ENCODE data around the gene CSAD.
A peak's percentile ranks its signal among the peaks of the same experiment; 100 is the strongest.
"Not testable (repeated sequence)": the region's sequence is repeated elsewhere in the genome, so short reads cannot be mapped to it uniquely, and the experiment has no call there.

CSAD gene

DNA sequence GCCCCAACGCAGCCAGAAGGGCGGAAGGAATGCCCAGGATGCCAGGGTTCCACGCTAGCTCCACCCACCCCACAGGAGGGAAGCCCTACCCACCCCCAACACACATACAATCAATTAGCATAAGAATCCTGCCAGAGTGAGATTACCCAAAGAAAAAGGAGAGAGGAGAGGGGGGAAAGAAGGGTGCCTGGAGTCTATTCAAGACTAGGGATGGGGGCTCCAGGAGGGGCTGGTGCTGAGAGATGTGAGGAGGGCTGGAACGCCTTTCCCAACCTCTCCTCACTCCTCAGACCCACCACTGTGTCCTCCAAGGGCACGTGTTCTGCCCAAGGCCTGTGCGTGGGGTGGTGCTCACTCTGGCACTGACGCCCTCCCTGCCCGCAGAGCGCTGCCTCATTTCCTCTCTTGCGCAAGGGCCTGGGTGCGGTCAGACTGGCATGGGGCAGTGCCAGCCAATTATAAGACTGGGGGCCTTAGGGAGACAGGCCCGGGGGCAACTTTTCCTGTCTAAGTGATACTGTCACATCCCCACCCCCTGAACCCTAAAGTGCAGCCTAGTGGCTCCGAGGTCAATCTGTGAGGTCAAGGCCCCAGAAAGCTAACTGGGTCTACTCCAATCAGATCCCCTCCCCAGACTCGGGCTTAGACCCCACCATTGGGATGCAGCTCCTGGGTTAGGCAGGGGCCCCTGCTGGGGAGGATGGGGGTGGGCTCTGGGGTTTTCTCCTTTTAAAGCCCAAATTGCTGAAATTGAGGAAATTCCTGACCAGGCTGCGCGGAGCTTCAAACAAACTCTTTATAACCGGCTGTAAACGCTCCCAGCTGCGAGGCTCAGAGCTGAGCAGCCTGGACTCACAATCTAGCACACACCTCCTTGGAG, 36.6 kb upstream of the CSAD start:
- peak; percentile 71 to 75 for DNase-seq

DNA sequence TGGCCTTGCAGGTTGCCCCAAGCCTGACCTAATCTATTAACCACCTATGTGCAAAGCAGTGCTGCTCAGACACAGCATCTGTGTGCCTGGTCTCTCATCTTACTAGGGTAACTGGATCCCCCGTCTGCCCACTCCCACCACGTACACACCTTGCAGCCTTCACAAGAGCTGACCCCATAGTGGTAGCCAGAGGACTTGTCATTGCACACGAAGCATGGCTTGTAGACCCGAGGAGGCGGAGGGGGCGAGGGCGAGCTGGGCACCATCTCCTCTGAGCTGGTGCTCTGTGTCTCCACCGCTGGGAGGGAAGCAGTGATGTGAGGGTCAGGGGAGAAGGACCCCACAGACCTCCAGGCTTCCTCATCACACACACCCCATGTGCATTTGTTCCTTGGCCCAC, 34.8 kb upstream of the CSAD start:
- DNase-seq, result no peak

DNA sequence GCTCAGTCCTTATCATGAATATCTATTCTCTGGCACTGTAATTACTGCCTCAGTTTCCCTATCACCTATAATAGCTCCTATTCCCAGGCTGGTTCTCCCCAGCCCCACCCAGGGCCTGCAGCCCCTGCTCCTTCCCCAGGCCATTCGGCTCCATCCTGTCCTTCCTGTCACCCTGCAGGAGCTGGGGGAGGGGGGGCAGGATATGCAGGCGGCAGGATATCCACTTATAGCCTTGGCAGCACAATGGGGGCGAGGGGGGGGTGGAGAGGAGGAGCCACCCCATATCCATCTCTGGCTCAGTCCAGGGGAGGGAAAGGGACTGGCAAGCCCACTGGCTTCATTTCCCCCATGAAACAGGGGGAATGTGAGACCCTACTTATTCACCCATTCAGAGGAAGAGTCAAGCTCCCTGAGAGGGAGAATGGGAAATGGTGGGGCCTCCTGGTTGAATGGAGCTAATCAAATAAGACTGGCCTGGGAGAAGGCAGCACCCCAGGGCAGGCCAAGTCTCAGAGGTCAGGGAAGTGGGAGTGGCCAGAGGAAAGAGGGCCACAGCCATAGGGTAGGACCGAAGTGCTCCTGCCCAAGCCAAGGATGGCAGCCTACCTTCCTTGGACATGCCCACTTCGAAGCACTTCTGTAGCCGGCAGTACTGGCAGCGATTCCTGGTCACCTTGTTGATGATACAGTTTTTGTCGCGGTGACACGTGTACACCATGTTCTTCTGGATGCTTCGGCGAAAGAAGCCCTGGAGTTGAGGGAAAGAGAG, 34.1 kb upstream of the CSAD start:
- no peak for DNase-seq

DNA sequence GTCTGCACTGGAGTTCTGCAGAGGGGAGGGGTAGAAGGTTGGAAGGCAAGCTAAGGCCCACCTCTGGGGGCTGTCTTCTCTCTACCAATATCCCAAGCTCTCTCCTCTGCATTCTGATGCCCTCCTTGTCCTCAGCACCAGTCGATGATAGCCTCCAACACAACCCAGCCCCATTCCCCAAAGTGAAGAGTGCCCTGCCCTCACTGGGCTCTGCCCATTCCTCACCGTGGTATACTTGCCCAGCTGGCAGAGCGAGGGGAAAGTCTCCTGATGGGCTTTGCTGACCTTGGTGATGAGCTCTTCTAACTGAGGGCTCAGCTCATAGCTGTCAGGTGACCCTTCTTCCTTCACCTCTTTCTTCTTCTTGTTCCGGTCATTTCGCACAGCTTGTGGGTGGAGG, 33.5 kb upstream of the CSAD start:
- no peak for DNase-seq

DNA sequence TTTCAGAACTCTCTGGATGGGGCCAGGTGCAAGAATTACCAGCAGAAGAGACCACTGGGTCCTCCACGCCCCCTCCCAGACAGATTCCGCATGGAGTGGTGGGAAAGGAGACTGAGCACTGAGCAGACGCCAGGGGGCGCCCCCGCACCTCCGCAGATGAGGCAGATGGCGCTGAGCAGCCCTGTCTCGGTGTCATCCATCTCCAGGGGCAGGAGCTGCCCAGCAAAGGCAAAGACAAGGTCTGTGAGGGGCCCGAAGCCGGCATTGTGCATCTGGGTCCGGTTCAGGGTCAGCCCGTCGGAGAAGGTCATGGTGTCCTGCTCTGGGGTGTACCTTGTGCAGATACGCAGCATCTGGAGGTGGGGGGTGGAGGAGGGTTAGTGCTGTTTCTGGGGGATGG, 32.6 kb upstream of the CSAD start:
- DNase-seq, result peak; percentile 53 to 82

DNA sequence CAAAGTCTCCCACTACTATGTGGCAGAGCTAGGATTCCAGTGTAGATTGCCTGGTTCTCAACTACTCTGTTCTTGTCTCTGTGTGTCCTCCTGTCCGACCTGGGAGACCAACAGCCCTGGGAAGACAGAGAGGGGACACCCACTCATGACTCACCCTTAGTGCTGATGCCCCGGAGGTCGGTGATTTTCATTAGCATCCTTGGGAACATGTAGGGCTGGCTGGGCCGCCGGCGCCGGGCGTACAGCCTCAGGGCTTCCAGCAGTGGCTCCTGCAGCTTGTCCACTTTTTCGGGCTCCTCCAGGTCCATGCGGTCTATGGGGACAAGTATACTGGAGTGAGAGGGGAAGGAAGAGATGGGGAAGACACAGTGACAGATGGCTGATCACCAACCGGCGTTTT, 32.2 kb upstream of the CSAD start:
- no peak for DNase-seq

DNA sequence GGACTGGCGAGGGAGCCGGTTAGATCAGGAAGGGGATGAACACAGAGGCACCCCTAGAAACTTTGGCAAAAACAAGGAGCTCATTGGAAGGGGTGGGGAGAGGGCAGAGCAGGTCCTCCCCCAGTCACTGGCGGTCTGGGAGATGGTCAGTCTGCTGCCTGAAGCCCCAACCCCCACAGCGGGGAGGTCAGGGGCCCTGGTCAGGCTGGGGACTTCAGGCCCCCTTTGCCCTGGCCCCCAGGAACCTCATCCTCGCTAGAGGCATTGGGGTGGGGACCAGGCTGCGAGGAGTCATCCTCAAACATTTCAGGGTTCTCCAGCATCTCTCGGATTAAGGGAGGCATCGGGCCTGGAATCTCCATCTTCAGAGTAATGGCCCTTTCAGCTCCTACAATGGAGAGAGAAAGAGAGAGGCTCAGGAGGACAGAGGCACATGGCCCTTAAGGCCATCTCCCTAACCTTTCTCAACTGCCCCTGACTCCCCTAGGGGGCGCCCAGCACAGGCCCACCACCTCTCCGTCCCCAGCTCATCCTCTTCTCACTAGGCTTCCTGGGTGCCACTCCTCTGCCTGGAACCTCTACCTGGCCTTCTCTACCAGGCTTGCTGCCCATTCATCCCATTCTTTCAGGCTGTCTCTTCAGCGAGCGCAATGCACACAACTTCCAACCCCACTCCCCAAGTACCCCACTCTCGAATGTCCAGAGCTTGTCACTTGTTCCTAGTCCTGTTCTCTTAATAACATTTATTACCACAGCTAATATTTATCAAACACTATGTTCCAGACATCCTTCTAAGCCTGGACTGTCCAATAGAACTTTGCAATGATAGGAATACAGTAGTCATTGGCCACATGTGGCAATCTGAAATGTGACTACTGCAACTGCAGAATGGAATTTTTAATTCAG, 31.0 kb upstream of the CSAD start:
- DNase-seq, result no peak

DNA sequence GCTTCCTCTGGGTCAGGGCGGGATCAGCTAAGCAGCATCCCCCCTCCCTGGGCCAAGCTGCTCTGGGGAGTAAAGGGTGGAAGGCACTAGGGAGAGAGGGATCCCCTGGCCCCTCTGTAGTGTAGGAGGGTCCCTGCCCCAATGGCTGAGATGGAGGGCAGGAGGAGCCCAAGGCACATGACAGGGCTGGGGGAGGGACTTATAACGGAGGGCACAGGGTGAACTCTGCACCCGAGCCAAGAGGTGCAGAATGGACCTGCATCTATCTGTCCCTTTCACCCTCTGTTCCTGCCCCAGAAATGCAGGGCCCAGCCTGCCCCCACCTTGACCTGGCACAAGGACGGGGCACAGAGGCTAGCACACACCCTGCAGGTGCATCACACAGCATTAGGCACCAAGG, 30.1 kb upstream of the CSAD start:
- no peak for DNase-seq

DNA sequence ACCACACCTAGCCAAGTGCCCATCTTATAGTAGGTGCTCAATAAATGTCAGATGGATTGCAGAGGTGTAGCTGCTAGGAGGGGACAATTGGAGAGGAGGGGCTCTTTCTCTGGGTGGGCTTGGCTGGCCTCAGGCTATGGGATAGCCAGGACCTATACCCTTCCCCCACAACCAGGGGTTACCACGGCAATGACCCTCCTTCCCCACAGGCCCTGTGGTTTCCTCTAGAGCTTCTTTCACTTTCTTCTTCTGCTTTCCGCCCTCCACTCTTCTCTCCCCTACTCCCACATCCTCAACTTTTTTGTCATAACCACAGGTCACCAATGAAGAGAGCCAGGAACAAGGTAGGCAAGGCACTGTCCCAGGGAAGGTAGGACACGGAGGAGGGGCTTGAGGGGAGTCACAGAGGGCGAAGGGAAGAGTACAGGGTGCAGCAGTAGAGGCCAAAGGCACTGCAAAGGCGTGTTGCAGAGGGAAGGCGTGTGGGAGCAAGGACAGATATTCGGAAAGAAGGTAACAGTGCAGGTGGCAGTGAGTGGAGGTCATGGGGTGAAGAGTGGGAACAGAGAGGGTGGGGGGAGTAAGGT, 28.2 kb upstream of the CSAD start:
- DNase-seq, result peak; percentile 50

DNA sequence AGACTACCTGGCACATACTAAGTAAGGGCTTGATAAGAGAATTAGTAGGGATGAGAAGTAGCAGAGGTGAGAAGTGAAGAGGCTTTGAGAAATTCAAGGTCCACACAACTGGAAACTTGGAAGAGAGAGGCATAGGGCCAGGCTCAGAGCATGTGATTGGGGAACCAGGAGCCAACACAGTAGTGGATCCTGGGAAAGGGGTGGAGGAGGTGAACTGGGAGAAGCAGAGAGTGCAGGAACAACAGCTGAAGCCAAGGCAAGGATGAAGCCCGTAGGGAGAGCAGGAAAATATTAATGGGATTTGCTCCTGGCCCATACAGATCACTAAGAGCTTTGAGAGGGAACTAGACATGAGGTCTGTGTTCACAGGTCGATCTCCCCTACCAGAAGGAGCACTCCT, 27.7 kb upstream of the CSAD start:
- no peak for DNase-seq

DNA sequence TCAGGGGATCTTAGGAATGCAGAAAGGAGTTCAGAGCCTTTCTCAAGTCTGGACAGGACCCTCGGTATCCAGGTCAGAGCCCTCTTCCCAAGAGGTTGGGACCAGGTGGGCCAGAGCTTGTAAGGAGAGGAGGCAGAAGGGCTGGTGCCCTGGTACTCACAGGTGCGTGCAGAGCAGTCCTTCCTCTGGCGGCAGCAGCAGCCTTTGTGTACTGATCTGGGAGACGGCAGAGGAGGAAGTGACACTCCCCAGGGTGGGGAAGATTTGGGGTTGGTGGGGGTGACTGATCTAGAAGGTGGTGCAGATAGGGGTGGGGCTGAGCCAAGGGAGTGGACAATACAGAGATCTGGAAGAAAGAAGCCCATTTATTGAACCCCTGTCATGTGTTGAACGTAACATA, 26.3 kb upstream of the CSAD start, which contains the start of gene ITGB7:
TSS of gene ITGB7 (minus strand) at position 210 of the 400 bp plus-strand sequence. CDS start 6,808 bp downstream, outside the sequence.
- no peak for DNase-seq

DNA sequence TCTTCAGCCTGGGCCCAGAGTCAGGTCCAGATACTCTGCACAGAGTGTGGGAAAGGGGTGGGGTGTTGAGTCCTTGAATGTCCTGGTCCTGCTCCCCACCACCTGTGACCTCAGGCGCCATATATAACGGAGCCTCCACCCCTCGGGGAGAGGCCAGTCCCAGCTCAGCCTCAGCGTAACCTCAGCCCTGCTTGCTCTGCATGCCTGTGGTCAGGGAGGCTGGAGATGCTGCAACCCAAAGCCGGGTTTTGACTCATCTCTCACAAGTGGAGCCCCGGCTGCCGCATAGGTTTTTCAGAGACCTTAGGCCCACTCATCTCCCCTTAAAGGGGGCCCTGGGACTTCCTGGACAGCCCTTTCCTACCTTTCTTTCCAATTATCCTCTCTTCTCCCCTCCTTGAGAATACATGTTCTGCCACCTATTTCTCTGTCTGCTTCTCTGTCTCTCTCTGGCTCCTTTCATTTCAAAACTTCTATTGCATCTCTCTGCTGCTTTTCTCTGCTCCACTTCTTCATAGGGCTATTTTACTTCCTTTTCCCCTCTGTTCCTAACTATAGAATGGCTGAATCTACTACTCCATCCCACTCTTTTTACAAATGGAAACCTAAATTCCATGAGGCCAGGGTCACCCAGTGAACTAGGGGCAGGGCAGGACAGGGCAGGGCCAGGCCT, 25.2 kb upstream of the CSAD start:
- DNase-seq, result peak; percentile 60 to 66

DNA sequence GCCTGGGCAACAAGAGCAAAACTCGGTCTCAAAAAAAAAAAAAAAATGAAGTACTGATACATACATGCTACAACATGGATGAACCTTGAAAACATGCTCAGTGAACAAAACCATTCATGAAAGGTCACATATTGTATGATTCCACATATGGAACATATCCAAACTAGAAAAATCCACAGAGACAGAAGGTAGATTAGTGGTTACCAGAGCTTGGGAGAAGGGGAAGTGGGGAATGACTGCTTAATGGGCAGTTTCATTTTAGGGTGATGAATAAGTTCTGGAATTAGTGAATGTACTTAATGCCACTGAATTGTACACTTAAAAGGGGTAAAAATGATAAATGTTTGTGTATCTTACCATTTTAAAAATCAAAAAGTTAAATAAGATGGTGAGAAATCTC, 23.6 kb upstream of the CSAD start:
- no peak for DNase-seq

DNA sequence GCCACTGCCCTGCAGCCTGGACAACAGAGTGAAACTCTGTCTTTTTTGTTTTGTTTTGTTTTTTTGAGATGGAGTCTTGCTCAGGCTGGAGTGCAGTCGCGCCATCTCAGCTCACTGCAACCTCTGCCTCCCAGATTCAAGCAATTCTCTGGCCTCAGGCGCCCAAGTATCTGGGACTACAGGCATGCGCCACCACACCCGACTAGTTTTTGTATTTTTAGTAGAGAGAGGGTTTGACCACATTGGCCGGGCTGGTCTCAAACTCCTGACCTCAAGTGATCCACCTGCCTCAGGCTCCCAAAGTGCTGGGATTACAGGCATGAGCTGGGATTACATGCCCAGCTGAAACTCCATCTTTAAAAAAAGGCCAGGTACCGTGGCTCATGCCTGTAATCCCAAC, 21.6 kb upstream of the CSAD start:
- DNase-seq, result not testable (repeated sequence)

DNA sequence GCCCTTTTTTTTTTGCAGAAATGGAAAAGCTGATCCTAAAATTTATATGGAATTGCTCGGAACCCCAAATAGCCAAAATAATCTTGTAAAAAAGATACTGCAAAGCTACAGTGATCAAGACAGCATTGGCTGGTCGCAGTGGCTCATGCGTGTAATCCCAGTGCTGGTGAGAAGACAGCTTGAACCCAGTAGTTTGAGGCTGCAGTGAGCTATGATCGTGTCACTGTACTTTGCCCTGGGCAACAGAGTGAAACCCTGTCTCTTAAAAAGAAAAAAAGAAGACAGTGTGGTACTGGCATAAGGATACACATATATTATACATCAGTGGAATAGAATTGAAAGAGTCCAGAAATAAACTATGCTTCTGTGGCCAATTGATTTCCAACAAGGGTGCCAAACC, 20.9 kb upstream of the CSAD start:
- DNase-seq, result no peak

DNA sequence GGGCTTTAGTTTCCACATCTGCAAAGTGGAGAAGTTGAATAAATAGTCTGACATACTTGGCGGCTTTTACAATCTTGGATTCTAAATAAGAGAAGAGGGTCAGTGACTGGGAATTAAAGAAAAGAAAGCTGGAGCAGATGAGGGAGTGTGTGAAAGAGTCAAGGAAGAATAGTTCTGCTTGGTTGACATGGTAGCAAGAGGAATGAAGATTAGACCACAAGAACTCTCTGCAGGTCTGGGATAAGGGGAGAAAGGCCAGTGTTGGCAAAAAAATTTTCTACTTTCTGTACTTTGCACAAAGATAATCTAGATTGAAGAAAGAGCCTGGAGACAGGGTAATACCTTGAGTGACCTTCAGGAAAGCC, 20.4 kb upstream of the CSAD start:
- no peak for DNase-seq

DNA sequence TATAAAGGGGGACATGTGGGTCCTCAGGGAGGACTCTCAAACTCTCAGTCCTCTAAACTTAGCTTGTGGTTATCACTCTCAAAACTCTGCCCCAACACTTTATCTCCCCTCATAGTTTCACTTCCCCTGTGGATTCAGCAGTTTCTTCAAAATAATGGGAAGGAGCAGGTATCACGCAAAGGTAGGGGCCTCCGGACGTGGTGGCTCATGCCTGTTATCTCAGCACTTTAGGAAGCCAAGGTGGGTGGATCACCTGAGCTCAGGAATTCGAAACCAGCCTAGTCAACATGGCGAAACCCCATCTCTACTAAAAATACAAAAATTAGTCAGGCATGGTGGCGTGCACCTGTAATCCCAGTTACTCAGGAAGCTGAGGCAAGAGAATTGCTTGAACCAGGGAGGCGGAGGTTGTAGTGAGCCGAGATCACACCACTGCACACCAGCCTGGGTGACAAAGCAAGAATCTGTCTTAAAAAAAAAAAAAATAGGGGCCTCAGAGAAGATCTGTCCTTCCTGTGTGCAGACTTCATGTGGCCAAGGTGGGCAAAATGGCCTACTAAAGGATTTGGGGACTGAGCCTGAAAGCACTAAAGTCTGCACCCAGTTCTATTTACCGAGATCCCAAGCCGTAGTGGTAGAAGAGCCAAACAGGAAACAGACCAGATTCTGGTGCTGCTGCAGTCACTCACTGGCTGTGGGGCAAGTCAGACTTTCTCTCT, 19.9 kb upstream of the CSAD start:
- peak in 1 of 2 donors; percentile 30 for DNase-seq

DNA sequence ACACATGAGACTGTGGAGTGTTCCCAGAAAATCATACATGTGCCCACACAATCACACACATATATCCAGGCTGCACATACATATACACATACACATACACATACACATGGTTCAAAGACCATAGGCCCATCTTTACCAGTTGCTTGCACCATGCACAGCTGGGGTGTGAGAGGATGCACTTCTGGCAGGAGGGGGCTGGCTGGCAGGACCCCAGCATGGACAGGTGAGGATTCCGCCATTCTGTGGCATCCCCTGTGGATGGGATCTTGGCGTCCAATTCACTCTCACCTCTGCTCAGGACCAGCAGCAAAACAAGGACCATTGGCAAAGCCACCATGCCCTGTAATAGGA, 19.4 kb upstream of the CSAD start:
- DNase-seq, result no peak

DNA sequence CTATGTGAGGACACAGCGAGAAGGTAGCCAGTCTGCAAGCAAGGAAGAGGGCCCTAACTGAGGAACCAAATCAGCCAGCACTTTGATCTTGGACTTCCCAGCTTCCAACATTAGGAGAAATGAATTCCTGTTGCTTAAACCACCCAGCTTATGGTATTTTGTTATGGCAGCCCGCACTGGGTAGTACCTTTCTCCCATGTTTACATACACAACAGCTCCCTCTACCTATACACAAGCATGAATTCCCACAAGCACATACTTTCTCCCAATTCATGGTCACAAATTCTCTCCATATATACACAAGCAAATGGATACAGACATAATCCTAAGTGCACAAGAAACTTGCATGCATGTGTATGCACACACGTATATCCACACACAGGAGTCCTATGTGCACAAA, 19.0 kb upstream of the CSAD start:
- no peak for DNase-seq

DNA sequence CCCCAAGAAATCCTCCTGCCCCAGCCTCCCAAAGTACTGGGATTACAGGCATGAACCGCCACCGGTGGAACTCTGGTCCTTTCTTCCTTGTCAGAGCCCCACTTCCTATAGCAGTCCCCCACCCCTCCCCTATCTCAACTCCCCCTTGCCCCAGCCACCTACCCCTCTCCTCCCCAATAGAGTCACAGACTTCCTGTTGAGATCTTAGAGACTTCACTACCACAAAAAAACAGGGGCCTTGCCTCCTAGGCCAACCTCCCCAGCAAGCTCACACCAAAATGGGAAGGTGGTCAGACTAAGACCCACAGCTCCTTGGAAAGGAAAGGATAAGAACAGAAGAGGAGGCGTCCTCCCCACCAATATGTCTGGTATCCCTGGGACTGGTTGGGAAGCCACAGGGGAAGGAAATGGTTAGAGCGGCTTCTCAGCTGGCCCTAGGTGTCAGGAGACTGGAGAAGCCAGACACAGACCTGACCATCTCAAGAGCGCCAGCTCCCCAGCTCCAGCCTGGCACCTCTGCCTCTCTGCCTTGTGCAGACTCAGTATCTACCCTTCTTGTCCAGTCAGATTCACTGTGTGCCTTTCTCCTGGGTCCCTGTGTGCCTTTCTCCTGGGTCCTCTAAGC, 17.9 kb upstream of the CSAD start:
- DNase-seq, result no peak

DNA sequence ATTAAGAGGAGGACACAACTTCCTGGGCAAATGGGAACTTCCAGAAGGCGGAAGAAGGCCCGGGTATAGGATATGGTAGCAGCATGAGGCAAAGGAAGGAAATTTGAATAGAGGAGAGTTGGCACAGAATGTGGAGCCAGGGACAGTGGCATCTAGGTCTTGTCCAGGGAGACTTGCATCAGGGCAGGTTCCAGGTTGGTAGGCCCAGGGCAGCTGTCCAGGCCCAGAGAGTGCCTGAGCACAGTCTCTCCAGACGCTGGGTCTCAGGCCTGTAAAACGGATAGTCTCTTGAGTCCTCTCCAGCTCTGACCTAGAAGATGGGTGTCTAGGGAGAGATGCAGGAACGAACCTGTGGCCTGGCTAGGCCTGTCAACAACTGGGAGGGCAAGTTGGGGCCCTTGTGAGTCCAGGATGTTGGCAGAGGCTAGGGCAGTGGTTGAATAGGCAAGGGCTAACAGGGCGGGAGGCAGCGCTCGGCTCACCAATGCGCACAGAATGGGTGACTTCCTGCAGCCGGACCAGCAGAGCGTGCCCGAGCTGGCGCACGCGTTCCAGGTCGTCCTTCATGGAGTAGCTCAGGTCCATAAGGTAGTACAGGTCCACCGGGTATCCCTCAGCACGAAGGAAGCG, 16.4 kb upstream of the CSAD start:
- DNase-seq, result no peak

Data from inflammatory macrophage treated with lipopolysaccharide for 1 hour (primary cell).